SK-N-SH treated with all-trans-retinoic acid at 6 μM for 48 hours (cell line): ENCODE data around the gene AGTRAP.

Experiments
- ATAC-seq: fragments of 200-7000 bp; cut with Tn5 transposase; 3 replicates; pipeline ENCODE4 v1.9.1; 2020; ENCODE audit warnings: mild to moderate bottlenecking, moderate library complexity
- BACH2 ChIP-seq: fragments of 250-450 bp; sonication (Bioruptor Pico); IDR thresholded peaks from 2 replicates; pipeline ENCODE4 v1.9.0; 2021; ENCODE audit warnings: mild to moderate bottlenecking, borderline replicate concordance
- ESRRG ChIP-seq: fragments of 250-450 bp; sonication (Bioruptor Pico); IDR thresholded peaks from 2 replicates; pipeline ENCODE4 v1.6.1; 2021; ENCODE audit warnings: mild to moderate bottlenecking
- GLIS3 ChIP-seq: fragments of 250-450 bp; sonication (Bioruptor Pico); IDR thresholded peaks from 2 replicates; pipeline ENCODE4 v1.5.0; 2020; ENCODE audit warnings: mild to moderate bottlenecking, moderate library complexity
- ISL1 ChIP-seq: fragments of 250-450 bp; sonication (Bioruptor Pico); IDR thresholded peaks from 2 replicates; pipeline ENCODE4 v2.1.2; 2022; ENCODE audit warnings: mild to moderate bottlenecking, moderate library complexity
- OSR1 ChIP-seq: fragments of 250-450 bp; sonication (Bioruptor Pico); IDR thresholded peaks from 2 replicates; pipeline ENCODE4 v1.8.0; 2022; ENCODE audit warnings: moderate library complexity, mild to moderate bottlenecking, inconsistent platforms
- PPARA ChIP-seq: fragments of 250-450 bp; sonication (Bioruptor Pico); IDR thresholded peaks from 2 replicates; pipeline ENCODE4 v1.5.0; 2020; ENCODE audit warnings: mild to moderate bottlenecking, borderline replicate concordance
- RARB ChIP-seq: fragments of 250-450 bp; sonication (Bioruptor Pico); IDR thresholded peaks from 2 replicates; pipeline ENCODE4 v1.8.0; 2021; ENCODE audit warnings: mild to moderate bottlenecking, moderate library complexity
- SNAI2 ChIP-seq: fragments of 250-450 bp; sonication (Bioruptor Pico); IDR thresholded peaks from 2 replicates; pipeline ENCODE4 v1.5.0; 2020; ENCODE audit warnings: mild to moderate bottlenecking, moderate library complexity
- TOX ChIP-seq: fragments of 250-450 bp; sonication (Bioruptor Pico); IDR thresholded peaks from 2 replicates; pipeline ENCODE4 v1.8.0; 2021; ENCODE audit warnings: mild to moderate bottlenecking, moderate library complexity, borderline replicate concordance
- ZC3H10 ChIP-seq: fragments of 250-450 bp; sonication (Bioruptor Pico); IDR thresholded peaks from 2 replicates; pipeline ENCODE4 v1.5.1; 2021; ENCODE audit warnings: mild to moderate bottlenecking, moderate library complexity
- ZFP3 ChIP-seq: fragments of 250-450 bp; sonication (Bioruptor Pico); IDR thresholded peaks from 2 replicates; pipeline ENCODE4 v1.5.0; 2020; ENCODE audit warnings: mild to moderate bottlenecking, moderate library complexity
- ZFP30 ChIP-seq: fragments of 450-650 bp; formaldehyde crosslinking; IDR thresholded peaks from 2 replicates; pipeline ENCODE4 v1.5.0; 2022; ENCODE audit warnings: mild to moderate bottlenecking, moderate library complexity
- ZNF565 ChIP-seq: fragments of 450-650 bp; formaldehyde crosslinking; conservative IDR thresholded peaks from 2 replicates; pipeline ENCODE4 v1.5.0; 2020; ENCODE audit warnings: low read depth, mild to moderate bottlenecking, moderate library complexity
- ZNF70 ChIP-seq: fragments of 450-650 bp; formaldehyde crosslinking; IDR thresholded peaks from 2 replicates; pipeline ENCODE4 v1.5.0; 2020; ENCODE audit warnings: mild to moderate bottlenecking, moderate library complexity
- ZNF8 ChIP-seq: fragments of 450-650 bp; formaldehyde crosslinking; IDR thresholded peaks from 2 replicates; pipeline ENCODE4 v1.5.0; 2020; ENCODE audit warnings: mild to moderate bottlenecking, moderate library complexity
- TF ChIP-seq, protein P1 (sequence below): fragments of 250-450 bp; sonication (Bioruptor Pico); IDR thresholded peaks from 2 replicates; pipeline ENCODE4 v1.8.0; 2021; ENCODE audit warnings: low read depth, mild to moderate bottlenecking, moderate library complexity, borderline replicate concordance
- TF ChIP-seq, protein P2 (sequence below): fragments of 250-450 bp; sonication (Bioruptor Pico); IDR thresholded peaks from 2 replicates; pipeline ENCODE4 v1.5.0; 2020; ENCODE audit warnings: mild to moderate bottlenecking, moderate library complexity
- TF ChIP-seq, protein P3 (sequence below): fragments of 250-450 bp; sonication (Bioruptor Pico); IDR thresholded peaks from 2 replicates; pipeline ENCODE4 v1.5.1; 2020; ENCODE audit warnings: low read depth, mild to moderate bottlenecking, moderate library complexity
- TF ChIP-seq, protein P4 (sequence below): fragments of 250-450 bp; sonication (Bioruptor Pico); IDR thresholded peaks from 2 replicates; pipeline ENCODE4 v1.8.0; 2020; ENCODE audit warnings: mild to moderate bottlenecking, moderate library complexity, borderline replicate concordance
- TF ChIP-seq, protein P5 (sequence below): fragments of 250-450 bp; sonication (Bioruptor Pico); IDR thresholded peaks from 2 replicates; pipeline ENCODE4 v1.5.1; 2021; ENCODE audit warnings: mild to moderate bottlenecking, moderate library complexity

Gene AGTRAP

DNA sequence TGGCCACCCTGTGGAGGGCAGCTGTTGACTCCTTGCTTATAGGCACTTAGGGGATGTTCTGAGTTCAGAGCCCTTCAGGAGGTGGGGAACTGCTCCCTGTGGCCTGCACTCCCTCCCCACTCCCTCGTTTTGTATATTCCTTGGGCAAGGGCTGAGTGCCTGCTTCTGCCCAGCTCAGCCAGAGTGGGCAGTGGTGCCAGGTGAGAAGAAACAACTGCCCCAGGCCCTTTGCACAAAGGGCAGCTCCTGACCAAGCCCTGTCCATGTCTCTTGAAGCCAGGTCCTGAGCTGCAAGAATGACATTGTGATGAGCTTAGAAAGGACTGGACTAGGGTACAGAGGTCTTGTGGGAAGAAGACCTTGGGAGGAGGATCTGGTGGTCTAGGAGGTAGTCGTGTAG is 2.2 kb downstream of the AGTRAP start:
- no peak for ATAC-seq
- TF ChIP-seq ISL1 (no peak), TOX (CRISPR knock-in tag) (no peak), ESRRG (no peak), PPARA (CRISPR knock-in tag) (no peak), ZNF8 (CRISPR knock-in tag) (no peak), OSR1 (CRISPR knock-in tag) (no peak), ZFP30 (CRISPR knock-in tag) (no peak), ZNF565 (CRISPR knock-in tag) (no peak), RARB (CRISPR knock-in tag) (no peak), SNAI2 (CRISPR knock-in tag) (no peak), ZFP3 (CRISPR knock-in tag) (no peak), BACH2 (CRISPR knock-in tag) (no peak), ZC3H10 (CRISPR knock-in tag) (no peak)
- TF ChIP-seq, protein P1, sequence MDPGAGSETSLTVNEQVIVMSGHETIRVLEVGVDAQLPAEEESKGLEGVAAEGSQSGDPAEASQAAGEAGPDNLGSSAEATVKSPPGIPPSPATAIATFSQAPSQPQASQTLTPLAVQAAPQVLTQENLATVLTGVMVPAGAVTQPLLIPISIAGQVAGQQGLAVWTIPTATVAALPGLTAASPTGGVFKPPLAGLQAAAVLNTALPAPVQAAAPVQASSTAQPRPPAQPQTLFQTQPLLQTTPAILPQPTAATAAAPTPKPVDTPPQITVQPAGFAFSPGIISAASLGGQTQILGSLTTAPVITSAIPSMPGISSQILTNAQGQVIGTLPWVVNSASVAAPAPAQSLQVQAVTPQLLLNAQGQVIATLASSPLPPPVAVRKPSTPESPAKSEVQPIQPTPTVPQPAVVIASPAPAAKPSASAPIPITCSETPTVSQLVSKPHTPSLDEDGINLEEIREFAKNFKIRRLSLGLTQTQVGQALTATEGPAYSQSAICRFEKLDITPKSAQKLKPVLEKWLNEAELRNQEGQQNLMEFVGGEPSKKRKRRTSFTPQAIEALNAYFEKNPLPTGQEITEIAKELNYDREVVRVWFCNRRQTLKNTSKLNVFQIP (CRISPR knock-in tag), result no peak
- TF ChIP-seq, protein P2, sequence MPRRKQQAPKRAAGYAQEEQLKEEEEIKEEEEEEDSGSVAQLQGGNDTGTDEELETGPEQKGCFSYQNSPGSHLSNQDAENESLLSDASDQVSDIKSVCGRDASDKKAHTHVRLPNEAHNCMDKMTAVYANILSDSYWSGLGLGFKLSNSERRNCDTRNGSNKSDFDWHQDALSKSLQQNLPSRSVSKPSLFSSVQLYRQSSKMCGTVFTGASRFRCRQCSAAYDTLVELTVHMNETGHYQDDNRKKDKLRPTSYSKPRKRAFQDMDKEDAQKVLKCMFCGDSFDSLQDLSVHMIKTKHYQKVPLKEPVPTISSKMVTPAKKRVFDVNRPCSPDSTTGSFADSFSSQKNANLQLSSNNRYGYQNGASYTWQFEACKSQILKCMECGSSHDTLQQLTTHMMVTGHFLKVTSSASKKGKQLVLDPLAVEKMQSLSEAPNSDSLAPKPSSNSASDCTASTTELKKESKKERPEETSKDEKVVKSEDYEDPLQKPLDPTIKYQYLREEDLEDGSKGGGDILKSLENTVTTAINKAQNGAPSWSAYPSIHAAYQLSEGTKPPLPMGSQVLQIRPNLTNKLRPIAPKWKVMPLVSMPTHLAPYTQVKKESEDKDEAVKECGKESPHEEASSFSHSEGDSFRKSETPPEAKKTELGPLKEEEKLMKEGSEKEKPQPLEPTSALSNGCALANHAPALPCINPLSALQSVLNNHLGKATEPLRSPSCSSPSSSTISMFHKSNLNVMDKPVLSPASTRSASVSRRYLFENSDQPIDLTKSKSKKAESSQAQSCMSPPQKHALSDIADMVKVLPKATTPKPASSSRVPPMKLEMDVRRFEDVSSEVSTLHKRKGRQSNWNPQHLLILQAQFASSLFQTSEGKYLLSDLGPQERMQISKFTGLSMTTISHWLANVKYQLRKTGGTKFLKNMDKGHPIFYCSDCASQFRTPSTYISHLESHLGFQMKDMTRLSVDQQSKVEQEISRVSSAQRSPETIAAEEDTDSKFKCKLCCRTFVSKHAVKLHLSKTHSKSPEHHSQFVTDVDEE (CRISPR knock-in tag), result no peak
- TF ChIP-seq, protein P3, sequence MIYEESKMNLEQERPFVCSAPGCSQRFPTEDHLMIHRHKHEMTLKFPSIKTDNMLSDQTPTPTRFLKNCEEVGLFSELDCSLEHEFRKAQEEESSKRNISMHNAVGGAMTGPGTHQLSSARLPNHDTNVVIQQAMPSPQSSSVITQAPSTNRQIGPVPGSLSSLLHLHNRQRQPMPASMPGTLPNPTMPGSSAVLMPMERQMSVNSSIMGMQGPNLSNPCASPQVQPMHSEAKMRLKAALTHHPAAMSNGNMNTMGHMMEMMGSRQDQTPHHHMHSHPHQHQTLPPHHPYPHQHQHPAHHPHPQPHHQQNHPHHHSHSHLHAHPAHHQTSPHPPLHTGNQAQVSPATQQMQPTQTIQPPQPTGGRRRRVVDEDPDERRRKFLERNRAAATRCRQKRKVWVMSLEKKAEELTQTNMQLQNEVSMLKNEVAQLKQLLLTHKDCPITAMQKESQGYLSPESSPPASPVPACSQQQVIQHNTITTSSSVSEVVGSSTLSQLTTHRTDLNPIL, result no peak
- TF ChIP-seq, protein P4, sequence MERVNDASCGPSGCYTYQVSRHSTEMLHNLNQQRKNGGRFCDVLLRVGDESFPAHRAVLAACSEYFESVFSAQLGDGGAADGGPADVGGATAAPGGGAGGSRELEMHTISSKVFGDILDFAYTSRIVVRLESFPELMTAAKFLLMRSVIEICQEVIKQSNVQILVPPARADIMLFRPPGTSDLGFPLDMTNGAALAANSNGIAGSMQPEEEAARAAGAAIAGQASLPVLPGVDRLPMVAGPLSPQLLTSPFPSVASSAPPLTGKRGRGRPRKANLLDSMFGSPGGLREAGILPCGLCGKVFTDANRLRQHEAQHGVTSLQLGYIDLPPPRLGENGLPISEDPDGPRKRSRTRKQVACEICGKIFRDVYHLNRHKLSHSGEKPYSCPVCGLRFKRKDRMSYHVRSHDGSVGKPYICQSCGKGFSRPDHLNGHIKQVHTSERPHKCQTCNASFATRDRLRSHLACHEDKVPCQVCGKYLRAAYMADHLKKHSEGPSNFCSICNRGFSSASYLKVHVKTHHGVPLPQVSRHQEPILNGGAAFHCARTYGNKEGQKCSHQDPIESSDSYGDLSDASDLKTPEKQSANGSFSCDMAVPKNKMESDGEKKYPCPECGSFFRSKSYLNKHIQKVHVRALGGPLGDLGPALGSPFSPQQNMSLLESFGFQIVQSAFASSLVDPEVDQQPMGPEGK (CRISPR knock-in tag), result no peak

DNA sequence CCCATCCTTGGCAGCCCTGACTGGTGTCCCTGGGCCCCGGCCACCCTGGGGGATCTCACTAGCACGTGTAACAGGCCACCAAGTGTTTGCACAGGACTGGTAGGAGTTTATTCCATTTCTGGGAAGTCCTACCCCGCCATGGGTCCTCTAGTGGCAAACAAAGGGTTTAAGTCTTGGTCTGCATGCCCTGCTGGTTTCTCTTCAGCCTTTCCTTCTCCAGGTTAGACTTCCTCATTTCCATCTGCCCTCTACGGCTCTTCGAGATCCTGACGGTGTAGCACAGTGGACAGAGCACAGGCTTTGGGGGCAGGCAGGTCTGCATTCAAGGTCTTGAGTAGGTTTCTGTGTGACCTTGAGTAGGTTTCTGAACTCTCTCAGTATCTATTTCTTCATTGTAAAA is 2.8 kb downstream of the AGTRAP start:
- no peak for ATAC-seq
- TF ChIP-seq ZNF8 (CRISPR knock-in tag) (no peak), ISL1 (no peak), ESRRG (no peak), PPARA (CRISPR knock-in tag) (no peak), ZNF70 (no peak), GLIS3 (CRISPR knock-in tag) (no peak), TOX (CRISPR knock-in tag) (no peak), SNAI2 (CRISPR knock-in tag) (no peak), BACH2 (CRISPR knock-in tag) (no peak), ZC3H10 (CRISPR knock-in tag) (no peak), ZNF565 (CRISPR knock-in tag) (no peak), ZFP30 (CRISPR knock-in tag) (no peak)
- TF ChIP-seq, protein P5, sequence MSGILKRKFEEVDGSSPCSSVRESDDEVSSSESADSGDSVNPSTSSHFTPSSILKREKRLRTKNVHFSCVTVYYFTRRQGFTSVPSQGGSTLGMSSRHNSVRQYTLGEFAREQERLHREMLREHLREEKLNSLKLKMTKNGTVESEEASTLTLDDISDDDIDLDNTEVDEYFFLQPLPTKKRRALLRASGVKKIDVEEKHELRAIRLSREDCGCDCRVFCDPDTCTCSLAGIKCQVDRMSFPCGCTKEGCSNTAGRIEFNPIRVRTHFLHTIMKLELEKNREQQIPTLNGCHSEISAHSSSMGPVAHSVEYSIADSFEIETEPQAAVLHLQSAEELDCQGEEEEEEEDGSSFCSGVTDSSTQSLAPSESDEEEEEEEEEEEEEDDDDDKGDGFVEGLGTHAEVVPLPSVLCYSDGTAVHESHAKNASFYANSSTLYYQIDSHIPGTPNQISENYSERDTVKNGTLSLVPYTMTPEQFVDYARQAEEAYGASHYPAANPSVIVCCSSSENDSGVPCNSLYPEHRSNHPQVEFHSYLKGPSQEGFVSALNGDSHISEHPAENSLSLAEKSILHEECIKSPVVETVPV (CRISPR knock-in tag), result no peak
- TF ChIP-seq, protein P2 (CRISPR knock-in tag), result no peak
- TF ChIP-seq, protein P3, result no peak
- TF ChIP-seq, protein P1 (CRISPR knock-in tag), result no peak
- TF ChIP-seq, protein P4 (CRISPR knock-in tag), result no peak
